ENCODE results near the gene GPR61. TPM values are rescaled to one million over a fixed set of nuclear protein-coding genes. Genes with fewer than 3 reads are reported as not detected.

GPR61 gene
- total and polyA plus RNA-seq, 2 of the 4 experiments (the other 2 are of a cell fraction) = not detected

- in situ Hi-C loops (cut with MboI; ENCODE audit: low sequenced_read_pairs) (no loop called here), dilution Hi-C loops (cut with HindIII; ENCODE audit: low sequenced_read_pairs, unreplicated experiment) (no loop called here), intact Hi-C loops (cut with micrococcal nuclease) (no loop called here)
- H3K9ac ChIP-seq (ENCODE audit: low read depth, low read length) = no peak overlapping the region
- WGBS, 2 experiments (ENCODE audit: extremely low coverage in 2 of 2, insufficient read length in 1 of 2) = no CpG with 5 or more reads among the region's 5 CpGs
- H2BK20ac ChIP-seq (ENCODE audit: low read depth, low read length) = no peak overlapping the region
- H3K9me3 ChIP-seq (ENCODE audit: control insufficient read depth, insufficient read depth, low read length) = no peaks in the 10 kb centered on the region
- no peak overlapping the region for H3K56ac ChIP-seq (ENCODE audit: extremely low read depth, insufficient read depth, low read length)
- H3K14ac ChIP-seq (replicated peaks; ENCODE audit: low read depth, low read length) = no peak overlapping the region
- no peak overlapping the region for H3K23ac ChIP-seq (ENCODE audit: low read depth, low read length)
- H2AK9ac ChIP-seq (replicated peaks; ENCODE audit: low read depth, low read length, poor library complexity) = no peak overlapping the region
- no peak overlapping the region for H4K91ac ChIP-seq (ENCODE audit: insufficient read depth, low read depth, low read length)
- peaks cover 95% of the 10 kb centered on the region for H4K20me1 ChIP-seq (ENCODE audit: insufficient read depth, low read length)
- H4K5ac ChIP-seq (ENCODE audit: low read depth, low read length) = no peak overlapping the region
- ChIA-PET CTCF (no interaction called here), POLR2A (ENCODE audit: unreplicated experiment) (no interaction called here)
- no peak overlapping the region for H2BK5ac ChIP-seq (ENCODE audit: low read depth, low read length, poor library complexity, severe bottlenecking)
- ATAC-seq (ENCODE audit: low read depth) (no peak), DNase-seq (no peak)
- peaks cover 15% of the 10 kb centered on the region for H3K9me1 ChIP-seq (ENCODE audit: insufficient read depth, low read length)
- peaks cover 0 to 54% of the 10 kb centered on the region in 2 experiments; a peak in 2 of 4 replicates for H3K79me1 ChIP-seq (ENCODE audit: low read depth in 1 of 2, low read length in 2 of 2)
- peaks cover 11% of the 10 kb centered on the region for H3K4me1 ChIP-seq (ENCODE audit: control insufficient read depth, insufficient read depth, low read length)
- TF ChIP-seq MXI1 (IDR thresholded peaks at IDR 0.05; ENCODE audit: borderline replicate concordance, low read depth, low read length) = no peak
- no peak for TF ChIP-seq FOS (IDR thresholded peaks at IDR 0.05; ENCODE audit: low read depth, low read length)
- TF ChIP-seq, protein P1, sequence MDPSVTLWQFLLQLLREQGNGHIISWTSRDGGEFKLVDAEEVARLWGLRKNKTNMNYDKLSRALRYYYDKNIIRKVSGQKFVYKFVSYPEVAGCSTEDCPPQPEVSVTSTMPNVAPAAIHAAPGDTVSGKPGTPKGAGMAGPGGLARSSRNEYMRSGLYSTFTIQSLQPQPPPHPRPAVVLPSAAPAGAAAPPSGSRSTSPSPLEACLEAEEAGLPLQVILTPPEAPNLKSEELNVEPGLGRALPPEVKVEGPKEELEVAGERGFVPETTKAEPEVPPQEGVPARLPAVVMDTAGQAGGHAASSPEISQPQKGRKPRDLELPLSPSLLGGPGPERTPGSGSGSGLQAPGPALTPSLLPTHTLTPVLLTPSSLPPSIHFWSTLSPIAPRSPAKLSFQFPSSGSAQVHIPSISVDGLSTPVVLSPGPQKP (IDR thresholded peaks at IDR 0.05; ENCODE audit: borderline replicate concordance, low read depth, low read length) = no peak
- TF ChIP-seq RAD21 (IDR thresholded peaks at IDR 0.05; ENCODE audit: low read length) = no peak
- TF ChIP-seq SMC3 (IDR thresholded peaks at IDR 0.05; ENCODE audit: low read depth, low read length) = no peak
- TF ChIP-seq, protein P2, sequence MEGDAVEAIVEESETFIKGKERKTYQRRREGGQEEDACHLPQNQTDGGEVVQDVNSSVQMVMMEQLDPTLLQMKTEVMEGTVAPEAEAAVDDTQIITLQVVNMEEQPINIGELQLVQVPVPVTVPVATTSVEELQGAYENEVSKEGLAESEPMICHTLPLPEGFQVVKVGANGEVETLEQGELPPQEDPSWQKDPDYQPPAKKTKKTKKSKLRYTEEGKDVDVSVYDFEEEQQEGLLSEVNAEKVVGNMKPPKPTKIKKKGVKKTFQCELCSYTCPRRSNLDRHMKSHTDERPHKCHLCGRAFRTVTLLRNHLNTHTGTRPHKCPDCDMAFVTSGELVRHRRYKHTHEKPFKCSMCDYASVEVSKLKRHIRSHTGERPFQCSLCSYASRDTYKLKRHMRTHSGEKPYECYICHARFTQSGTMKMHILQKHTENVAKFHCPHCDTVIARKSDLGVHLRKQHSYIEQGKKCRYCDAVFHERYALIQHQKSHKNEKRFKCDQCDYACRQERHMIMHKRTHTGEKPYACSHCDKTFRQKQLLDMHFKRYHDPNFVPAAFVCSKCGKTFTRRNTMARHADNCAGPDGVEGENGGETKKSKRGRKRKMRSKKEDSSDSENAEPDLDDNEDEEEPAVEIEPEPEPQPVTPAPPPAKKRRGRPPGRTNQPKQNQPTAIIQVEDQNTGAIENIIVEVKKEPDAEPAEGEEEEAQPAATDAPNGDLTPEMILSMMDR (conservative IDR thresholded peaks at IDR 0.05; ENCODE audit: low read depth, low read length) = no peak
- TF ChIP-seq CHD1 (IDR thresholded peaks at IDR 0.05; ENCODE audit: low read depth, low read length) = no peak
- TF ChIP-seq NFE2L2 (IDR thresholded peaks at IDR 0.05; ENCODE audit: low read depth, low read length) = no peak
- TF ChIP-seq RCOR1 (IDR thresholded peaks at IDR 0.05; ENCODE audit: insufficient replicate concordance, low read length) = no peak
- TF ChIP-seq, protein P3, sequence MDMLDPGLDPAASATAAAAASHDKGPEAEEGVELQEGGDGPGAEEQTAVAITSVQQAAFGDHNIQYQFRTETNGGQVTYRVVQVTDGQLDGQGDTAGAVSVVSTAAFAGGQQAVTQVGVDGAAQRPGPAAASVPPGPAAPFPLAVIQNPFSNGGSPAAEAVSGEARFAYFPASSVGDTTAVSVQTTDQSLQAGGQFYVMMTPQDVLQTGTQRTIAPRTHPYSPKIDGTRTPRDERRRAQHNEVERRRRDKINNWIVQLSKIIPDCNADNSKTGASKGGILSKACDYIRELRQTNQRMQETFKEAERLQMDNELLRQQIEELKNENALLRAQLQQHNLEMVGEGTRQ (IDR thresholded peaks at IDR 0.05; ENCODE audit: low read depth, low read length) = no peak
- TF ChIP-seq MAZ (IDR thresholded peaks at IDR 0.05; ENCODE audit: borderline replicate concordance, low read depth, low read length) = no peak
- no peak for TF ChIP-seq RFX5 (IDR thresholded peaks at IDR 0.05; ENCODE audit: low read depth, low read length)
- no peak for TF ChIP-seq CEBPB (IDR thresholded peaks at IDR 0.05; ENCODE audit: low read depth, low read length)
- no peak for TF ChIP-seq MAFK (IDR thresholded peaks at IDR 0.05; ENCODE audit: low read depth, low read length)
- TF ChIP-seq BHLHE40 (IDR thresholded peaks at IDR 0.05; ENCODE audit: low read depth, low read length) = no peak
- no peak for TF ChIP-seq POLR2A (IDR thresholded peaks at IDR 0.05; ENCODE audit: low read depth, low read length)
- BruUV-seq (replicated peaks) = no TSS peak
- no peak overlapping the region for H2AFZ ChIP-seq (replicated peaks; ENCODE audit: low read length, poor library complexity)
- H3K4me2 ChIP-seq (ENCODE audit: low read depth, low read length) = no peak overlapping the region
- H2AK5ac ChIP-seq (ENCODE audit: low read depth, low read length) = no peak overlapping the region
- H4K8ac ChIP-seq (ENCODE audit: low read depth in 2 of 2, low read length in 2 of 2) = no peak overlapping the region
- no peak overlapping the region for H2BK120ac ChIP-seq (ENCODE audit: low read depth, low read length)
- no peak overlapping the region for H3K4me3 ChIP-seq (ENCODE audit: insufficient read depth, low read depth, low read length)
- H3K36me3 ChIP-seq (ENCODE audit: control insufficient read depth, insufficient read depth, low read length) = peaks cover 1% of the 10 kb centered on the region; the same call in 1 of the 2 replicates
- no peak overlapping the region for H3K4ac ChIP-seq (ENCODE audit: low read depth, low read length)
- H3K27ac ChIP-seq (ENCODE audit: insufficient read depth, low read length) = no peak overlapping the region
- no peak overlapping the region for H2BK15ac ChIP-seq (ENCODE audit: low read depth, low read length)
- no peak overlapping the region for H3K18ac ChIP-seq (ENCODE audit: low read depth, low read length)
- no peaks in the 10 kb centered on the region for H3K27me3 ChIP-seq (ENCODE audit: control insufficient read depth, insufficient read depth, low read length)
These were observed 17.8 kb downstream of the GPR61 start for GRCh38 chr1:109557520-109557919.
